AG09309 (cell line): ENCODE data around the gene NMNAT1.
"Not testable (repeated sequence)": the region's sequence is repeated elsewhere in the genome, so short reads cannot be mapped to it uniquely, and the experiment has no call there.

Source experiments
- DNase-seq: peaks from one replicate; pipeline ENCODE4 v3.0.0-alpha.2; 2010; ENCODE audit warnings: low read depth
- H3K4me3 ChIP-seq: 2 replicates; pipeline ENCODE4 v1.5.1; 2011; ENCODE audit warnings: mild to moderate bottlenecking, low read depth, low read length, moderate library complexity; ENCODE audit not compliant: control insufficient read depth
- TF ChIP-seq, protein P1 (sequence below): IDR thresholded peaks from 2 replicates; pipeline ENCODE4 v1.5.1; 2011; ENCODE audit warnings: mild to moderate bottlenecking, low read depth, low read length, inconsistent platforms; ENCODE audit not compliant: insufficient read depth, control insufficient read depth; ENCODE audit errors: missing control alignments

The NMNAT1 gene

GRCh38 chr1:10007169-10007568, 63.9 kb downstream of the NMNAT1 start:
- H3K4me3 ChIP-seq, result no peak overlapping the region

DNA sequence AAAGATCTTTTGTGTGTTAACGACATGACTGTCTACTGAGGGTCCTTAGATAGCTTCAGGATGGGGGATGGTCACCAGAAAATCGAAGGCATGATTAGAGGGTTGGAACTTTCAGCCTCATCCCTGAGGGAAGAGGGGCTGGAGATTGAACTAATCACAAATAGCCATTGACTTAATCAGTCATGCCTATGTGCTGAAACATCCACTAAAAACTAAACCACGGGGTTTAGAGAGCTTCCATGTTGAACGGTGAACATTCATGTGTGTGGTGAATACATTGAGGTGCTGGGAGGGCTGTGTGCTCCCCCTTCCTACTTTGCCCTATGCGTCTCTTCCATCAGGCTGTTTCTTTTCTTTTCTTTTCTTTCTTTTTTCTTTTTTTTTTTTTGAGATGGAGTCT, 70.7 kb downstream of the NMNAT1 start:
- TF ChIP-seq, protein P1, sequence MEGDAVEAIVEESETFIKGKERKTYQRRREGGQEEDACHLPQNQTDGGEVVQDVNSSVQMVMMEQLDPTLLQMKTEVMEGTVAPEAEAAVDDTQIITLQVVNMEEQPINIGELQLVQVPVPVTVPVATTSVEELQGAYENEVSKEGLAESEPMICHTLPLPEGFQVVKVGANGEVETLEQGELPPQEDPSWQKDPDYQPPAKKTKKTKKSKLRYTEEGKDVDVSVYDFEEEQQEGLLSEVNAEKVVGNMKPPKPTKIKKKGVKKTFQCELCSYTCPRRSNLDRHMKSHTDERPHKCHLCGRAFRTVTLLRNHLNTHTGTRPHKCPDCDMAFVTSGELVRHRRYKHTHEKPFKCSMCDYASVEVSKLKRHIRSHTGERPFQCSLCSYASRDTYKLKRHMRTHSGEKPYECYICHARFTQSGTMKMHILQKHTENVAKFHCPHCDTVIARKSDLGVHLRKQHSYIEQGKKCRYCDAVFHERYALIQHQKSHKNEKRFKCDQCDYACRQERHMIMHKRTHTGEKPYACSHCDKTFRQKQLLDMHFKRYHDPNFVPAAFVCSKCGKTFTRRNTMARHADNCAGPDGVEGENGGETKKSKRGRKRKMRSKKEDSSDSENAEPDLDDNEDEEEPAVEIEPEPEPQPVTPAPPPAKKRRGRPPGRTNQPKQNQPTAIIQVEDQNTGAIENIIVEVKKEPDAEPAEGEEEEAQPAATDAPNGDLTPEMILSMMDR, result no peak
- no peak overlapping the region for H3K4me3 ChIP-seq
- no peak for DNase-seq

More at GRCh38 chr1:10007169-10007568, 63.9 kb downstream of the NMNAT1 start:
- TF ChIP-seq, protein P1, result no peak
- no peak for DNase-seq

GRCh38 chr1:10019561-10019960, 76.3 kb downstream of the NMNAT1 start:
- no peak for DNase-seq
- TF ChIP-seq, protein P1, result no peak
- no peak overlapping the region for H3K4me3 ChIP-seq

GRCh38 chr1:10020086-10020485, 76.8 kb downstream of the NMNAT1 start:
- DNase-seq, result no peak
- no peak overlapping the region for H3K4me3 ChIP-seq
- TF ChIP-seq, protein P1, result no peak

DNA sequence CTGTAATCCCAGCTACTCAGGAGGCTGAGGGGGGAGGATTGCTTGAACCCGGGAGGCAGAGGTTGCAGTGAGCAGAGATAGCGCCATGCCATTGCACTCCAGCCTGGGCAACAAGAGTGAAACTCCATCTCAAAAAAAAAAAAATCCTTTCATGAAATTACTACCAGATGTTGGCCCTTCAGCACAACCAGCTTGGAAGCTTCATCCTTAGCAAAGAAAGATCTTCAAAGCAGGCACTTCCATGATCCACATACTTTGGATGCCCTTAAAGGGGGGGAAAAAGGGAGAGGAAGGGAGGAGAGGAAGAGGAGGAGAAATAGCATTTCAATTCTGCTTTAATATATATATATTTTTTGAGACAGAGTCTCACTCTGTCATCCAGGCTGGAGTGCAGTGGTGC, 77.4 kb downstream of the NMNAT1 start:
- not testable (repeated sequence) for H3K4me3 ChIP-seq, DNase-seq

GRCh38 chr1:10021992-10022391, 78.7 kb downstream of the NMNAT1 start:
- not testable (repeated sequence) for H3K4me3 ChIP-seq, DNase-seq

DNA sequence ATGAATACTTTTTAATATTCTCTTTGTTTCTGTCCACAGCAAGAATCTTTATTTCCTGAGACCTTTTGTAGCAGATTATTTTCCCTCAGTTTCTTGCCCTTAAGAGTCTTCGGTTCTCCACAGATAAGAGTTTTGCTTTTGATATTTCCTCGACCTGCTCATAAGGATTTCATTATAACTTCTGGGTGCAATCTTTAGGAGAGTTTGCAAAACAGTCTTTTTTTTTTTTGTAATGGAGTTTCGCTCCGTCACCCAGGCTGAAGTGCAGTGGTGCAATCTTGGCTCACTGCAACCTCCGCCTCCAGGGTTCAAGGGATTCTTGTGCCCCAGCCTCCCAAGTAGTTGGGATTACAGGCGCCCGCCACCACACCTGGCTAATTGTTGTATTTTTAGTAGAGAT, 79.4 kb downstream of the NMNAT1 start:
- TF ChIP-seq, protein P1, result no peak
- DNase-seq, result no peak
- H3K4me3 ChIP-seq, result no peak overlapping the region

GRCh38 chr1:10025354-10025753, 82.1 kb downstream of the NMNAT1 start:
- no peak for DNase-seq
- TF ChIP-seq, protein P1, result no peak

More at GRCh38 chr1:10025354-10025753, 82.1 kb downstream of the NMNAT1 start:
- no peak overlapping the region for H3K4me3 ChIP-seq
